MCF 10A (cell line): ENCODE results near the gene PDZRN4. TPM values are rescaled to one million over a fixed set of nuclear protein-coding genes. Genes with fewer than 3 reads are reported as not detected.
"Not testable (repeated sequence)": the region's sequence is repeated elsewhere in the genome, so short reads cannot be mapped to it uniquely, and the experiment has no call there.

ENCODE experiments used
- BruUV-seq: library from RNA; stranded (reverse); fragments of 400-500 nt; replicated peaks from 2 replicates; lab custom pipeline; 2021; lab: Mats Ljungman, UMichigan
- CTCF ChIA-PET: fragments of 300-600 bp; sonication (Branson Sonifier 250); formaldehyde crosslinking; extraction: SDS; loops from one replicate; lab custom pipeline; 2021; ENCODE audit warnings: antibody characterized with exemption, inconsistent platforms; lab: Yijun Ruan, JAX
- POLR2A ChIA-PET: fragments of 300-600, 350-650 bp; sonication (Branson Sonifier 250); formaldehyde crosslinking; extraction: SDS; loops from one replicate; lab custom pipeline; 2020; ENCODE audit warnings: antibody characterized with exemption, inconsistent platforms; lab: Yijun Ruan, JAX
- DNase-seq: peaks from one replicate; pipeline ENCODE4 v3.0.0-alpha.2; 2018; ENCODE audit not compliant: unreplicated experiment
- H3K27ac Mint-ChIP-seq: one replicate; pipeline ENCODE4 v1.8.0; 2022; ENCODE audit warnings: mild to moderate bottlenecking, low read depth, mixed read lengths; ENCODE audit not compliant: unreplicated experiment
- H3K27me3 Mint-ChIP-seq: one replicate; pipeline ENCODE4 v1.8.0; 2022; ENCODE audit warnings: mixed read lengths; ENCODE audit not compliant: insufficient read depth, unreplicated experiment
- H3K36me3 Mint-ChIP-seq: one replicate; pipeline ENCODE4 v1.8.0; 2022; ENCODE audit warnings: mild to moderate bottlenecking, moderate library complexity, mixed read lengths; ENCODE audit not compliant: insufficient read depth, unreplicated experiment
- H3K4me1 Mint-ChIP-seq: one replicate; pipeline ENCODE4 v1.8.0; 2022; ENCODE audit warnings: mixed read lengths; ENCODE audit not compliant: insufficient read depth, unreplicated experiment
- H3K4me3 Mint-ChIP-seq: one replicate; pipeline ENCODE4 v1.8.0; 2022; ENCODE audit warnings: mild to moderate bottlenecking, moderate library complexity, mixed read lengths; ENCODE audit not compliant: unreplicated experiment
- H3K9me3 Mint-ChIP-seq: one replicate; pipeline ENCODE4 v1.8.0; 2022; ENCODE audit warnings: mixed read lengths; ENCODE audit not compliant: unreplicated experiment
- intact Hi-C: fragments of 100-400 bp; cut with micrococcal nuclease; formaldehyde crosslinking; loops from 2 replicates; pipeline ENCODE4 v1.14.1; 2022
- total RNA-seq: library from RNA; stranded (reverse); gene quantifications from 2 replicates; pipeline ENCODE4 v1.2.3, GENCODE V29; 2022
- TF ChIP-seq, protein P1 (sequence below): fragments of 200-600 bp; IDR thresholded peaks from one replicate; pipeline ENCODE4 v1.8.0; 2022; ENCODE audit warnings: antibody characterized with exemption, mild to moderate bottlenecking; ENCODE audit not compliant: unreplicated experiment

The PDZRN4 gene
- total RNA-seq, 1 experiment from 2014 or later: not detected

DNA sequence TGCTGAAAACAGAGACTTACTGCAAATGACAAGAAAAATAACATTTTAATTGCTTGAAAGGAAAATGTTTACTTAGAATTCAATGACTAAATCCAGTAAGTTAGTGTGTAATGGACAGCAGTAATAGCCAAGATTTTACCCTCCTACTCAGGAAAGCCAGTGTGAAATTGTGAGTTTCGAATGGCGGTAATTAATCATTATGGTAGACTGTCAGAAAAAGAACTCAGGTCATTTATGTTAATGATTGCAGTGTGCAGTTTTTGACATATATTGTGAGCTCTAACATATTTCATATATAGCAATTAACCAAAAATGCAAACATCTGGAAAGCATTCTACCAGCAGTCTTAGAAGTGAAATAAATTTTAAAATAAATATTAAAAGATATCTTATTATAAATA, 60.3 kb downstream of the PDZRN4 start:
- POLR2A ChIA-PET: interaction anchor here (0.7 kb wide), 1 partner anchor 884 kb away, joined by 3 read pairs; no protein-coding TSS in a partner anchor
- peaks cover 6% of the 10 kb centered on the region for H3K36me3 Mint-ChIP-seq
- CTCF ChIA-PET: no interaction called here
- peaks cover 42% of the 10 kb centered on the region for H3K27me3 Mint-ChIP-seq
- H3K4me3 Mint-ChIP-seq: no peak overlapping the region
- no peak overlapping the region for H3K27ac Mint-ChIP-seq
- no peaks in the 10 kb centered on the region for H3K4me1 Mint-ChIP-seq
- DNase-seq: no peak
- BruUV-seq: no TSS peak
- intact Hi-C loops: no loop called here
- TF ChIP-seq, protein P1, sequence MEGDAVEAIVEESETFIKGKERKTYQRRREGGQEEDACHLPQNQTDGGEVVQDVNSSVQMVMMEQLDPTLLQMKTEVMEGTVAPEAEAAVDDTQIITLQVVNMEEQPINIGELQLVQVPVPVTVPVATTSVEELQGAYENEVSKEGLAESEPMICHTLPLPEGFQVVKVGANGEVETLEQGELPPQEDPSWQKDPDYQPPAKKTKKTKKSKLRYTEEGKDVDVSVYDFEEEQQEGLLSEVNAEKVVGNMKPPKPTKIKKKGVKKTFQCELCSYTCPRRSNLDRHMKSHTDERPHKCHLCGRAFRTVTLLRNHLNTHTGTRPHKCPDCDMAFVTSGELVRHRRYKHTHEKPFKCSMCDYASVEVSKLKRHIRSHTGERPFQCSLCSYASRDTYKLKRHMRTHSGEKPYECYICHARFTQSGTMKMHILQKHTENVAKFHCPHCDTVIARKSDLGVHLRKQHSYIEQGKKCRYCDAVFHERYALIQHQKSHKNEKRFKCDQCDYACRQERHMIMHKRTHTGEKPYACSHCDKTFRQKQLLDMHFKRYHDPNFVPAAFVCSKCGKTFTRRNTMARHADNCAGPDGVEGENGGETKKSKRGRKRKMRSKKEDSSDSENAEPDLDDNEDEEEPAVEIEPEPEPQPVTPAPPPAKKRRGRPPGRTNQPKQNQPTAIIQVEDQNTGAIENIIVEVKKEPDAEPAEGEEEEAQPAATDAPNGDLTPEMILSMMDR: no peak
- H3K9me3 Mint-ChIP-seq: no peaks in the 10 kb centered on the region

DNA sequence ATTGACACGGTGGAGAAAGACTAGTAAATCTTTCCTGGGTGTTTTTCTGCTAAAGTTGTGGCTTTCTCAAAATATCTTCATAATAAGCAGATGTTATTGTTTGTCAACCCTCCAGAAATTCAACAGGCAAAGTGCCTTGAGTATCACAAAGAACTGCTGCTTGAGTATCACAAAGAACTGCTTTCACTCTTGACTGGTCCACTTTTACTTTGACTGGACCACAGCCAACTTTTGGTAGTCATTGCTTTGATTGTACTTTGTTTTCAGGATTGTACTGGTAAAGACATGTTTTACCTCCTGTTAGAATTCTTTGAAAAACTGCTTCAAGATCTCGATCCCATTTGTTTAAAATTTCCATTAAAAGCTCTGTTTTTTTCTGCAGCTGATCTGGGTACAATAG, 62.6 kb downstream of the PDZRN4 start:
- CTCF ChIA-PET: interaction anchor here (1.2 kb wide), 1 partner anchor 26 kb away, joined by 3 read pairs; no protein-coding TSS in a partner anchor
- BruUV-seq: no TSS peak
- TF ChIP-seq, protein P1: no peak
- intact Hi-C loops: loop anchor here (10.0 kb wide), 1 partner anchor 306 kb away; no protein-coding TSS in a partner anchor
- peak; percentile 33 for DNase-seq
- Mint-ChIP-seq H3K36me3 (peaks cover 6% of the 10 kb centered on the region), H3K4me3 (no peak overlapping the region), H3K4me1 (no peaks in the 10 kb centered on the region), H3K9me3 (no peaks in the 10 kb centered on the region), H3K27me3 (peaks cover 46% of the 10 kb centered on the region), H3K27ac (no peak overlapping the region)
- POLR2A ChIA-PET: no interaction called here

DNA sequence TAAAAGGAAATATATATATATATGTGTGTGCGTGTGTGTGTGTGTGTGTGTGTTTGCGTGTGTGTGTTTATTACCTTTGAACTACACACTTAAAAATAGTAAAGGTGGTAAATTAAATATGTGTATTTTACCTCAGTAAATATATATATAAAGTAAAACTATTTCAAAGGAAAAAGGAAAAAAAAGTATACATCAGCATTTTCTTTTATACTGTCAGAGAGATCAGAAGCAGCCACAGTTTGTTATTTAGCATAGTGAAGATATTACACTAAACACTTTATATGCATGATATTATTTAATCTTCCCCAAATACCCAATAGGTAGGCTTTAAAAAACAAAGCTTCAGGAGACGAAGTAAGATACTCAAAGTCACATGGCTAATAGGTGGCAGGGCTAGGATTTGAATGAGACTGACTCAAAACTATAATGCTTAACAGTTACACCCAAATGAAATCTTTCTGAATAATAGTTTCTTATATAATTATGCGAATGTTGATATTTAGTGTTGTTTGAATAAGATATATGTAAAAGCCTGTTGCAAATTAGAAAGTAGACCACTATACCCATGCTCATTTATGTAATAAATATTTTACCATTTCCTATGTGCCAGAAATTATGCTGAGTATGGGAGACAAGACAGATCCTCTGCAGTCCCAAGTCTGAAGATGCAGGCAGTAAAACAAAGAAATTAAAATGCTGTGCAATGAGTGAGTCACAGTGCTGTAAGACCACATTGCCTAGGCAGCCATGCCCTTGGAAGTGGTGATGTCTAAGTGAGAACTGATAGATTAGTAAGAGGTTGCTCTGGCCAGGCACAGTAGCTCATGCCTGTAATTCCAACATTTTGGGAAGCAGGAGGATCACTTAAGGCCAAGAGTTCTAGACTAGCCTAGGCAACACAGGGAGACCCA, 66.1 kb downstream of the PDZRN4 start:
- H3K36me3 Mint-ChIP-seq: peaks cover 3% of the 10 kb centered on the region
- BruUV-seq: no TSS peak
- DNase-seq: no peak

DNA sequence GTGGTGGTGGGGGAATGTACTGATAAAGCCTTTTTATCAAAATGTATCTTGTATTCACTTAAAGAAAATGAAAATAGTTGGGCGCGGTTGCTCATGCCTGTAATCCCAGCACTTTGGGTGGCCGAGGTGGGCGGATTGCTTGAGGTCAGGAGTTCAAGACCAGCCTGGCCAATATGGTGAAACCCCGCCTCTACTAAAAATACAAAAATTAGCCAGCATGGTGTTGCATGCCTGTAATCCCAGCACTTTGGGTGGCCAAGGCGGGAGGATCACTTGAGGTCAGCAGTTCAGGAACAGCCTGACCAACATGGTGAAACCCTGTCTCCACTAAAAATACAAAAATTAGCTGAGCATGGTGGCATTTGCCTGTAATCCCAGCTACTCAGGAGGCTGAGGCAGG, 75.1 kb downstream of the PDZRN4 start:
- H3K27ac Mint-ChIP-seq, H3K4me3 Mint-ChIP-seq, H3K9me3 Mint-ChIP-seq, H3K4me1 Mint-ChIP-seq, DNase-seq, CTCF ChIA-PET, POLR2A ChIA-PET, BruUV-seq, intact Hi-C loops, H3K36me3 Mint-ChIP-seq: not testable (repeated sequence)
- H3K27me3 Mint-ChIP-seq: peaks cover 70% of the 10 kb centered on the region

More for the DNA sequence above, 66.1 kb downstream of the PDZRN4 start:
- TF ChIP-seq, protein P1: no peak
- H3K9me3 Mint-ChIP-seq: no peaks in the 10 kb centered on the region
- ChIA-PET CTCF (no interaction called here), POLR2A (no interaction called here)
- H3K4me3 Mint-ChIP-seq: no peak overlapping the region
- no peaks in the 10 kb centered on the region for H3K4me1 Mint-ChIP-seq
- intact Hi-C loops: loop anchor here (10.0 kb wide), 1 partner anchor 309 kb away; no protein-coding TSS in a partner anchor
- H3K27ac Mint-ChIP-seq: no peak overlapping the region
- H3K27me3 Mint-ChIP-seq: peaks cover 73% of the 10 kb centered on the region
